ENCODE data around the gene ATF7IP2. TPM values are rescaled to one million over a fixed set of nuclear protein-coding genes. Genes with fewer than 3 reads are reported as not detected.
"Not testable (repeated sequence)": the region's sequence is repeated elsewhere in the genome, so short reads cannot be mapped to it uniquely, and the experiment has no call there.

The ATF7IP2 gene
- 16.0 TPM for total RNA-seq
- long read RNA-seq, partial matches to known transcripts: 8 of 55 reads
- long read RNA-seq, other reads (novel, unspliced or antisense): 46 of 55 reads

DNA sequence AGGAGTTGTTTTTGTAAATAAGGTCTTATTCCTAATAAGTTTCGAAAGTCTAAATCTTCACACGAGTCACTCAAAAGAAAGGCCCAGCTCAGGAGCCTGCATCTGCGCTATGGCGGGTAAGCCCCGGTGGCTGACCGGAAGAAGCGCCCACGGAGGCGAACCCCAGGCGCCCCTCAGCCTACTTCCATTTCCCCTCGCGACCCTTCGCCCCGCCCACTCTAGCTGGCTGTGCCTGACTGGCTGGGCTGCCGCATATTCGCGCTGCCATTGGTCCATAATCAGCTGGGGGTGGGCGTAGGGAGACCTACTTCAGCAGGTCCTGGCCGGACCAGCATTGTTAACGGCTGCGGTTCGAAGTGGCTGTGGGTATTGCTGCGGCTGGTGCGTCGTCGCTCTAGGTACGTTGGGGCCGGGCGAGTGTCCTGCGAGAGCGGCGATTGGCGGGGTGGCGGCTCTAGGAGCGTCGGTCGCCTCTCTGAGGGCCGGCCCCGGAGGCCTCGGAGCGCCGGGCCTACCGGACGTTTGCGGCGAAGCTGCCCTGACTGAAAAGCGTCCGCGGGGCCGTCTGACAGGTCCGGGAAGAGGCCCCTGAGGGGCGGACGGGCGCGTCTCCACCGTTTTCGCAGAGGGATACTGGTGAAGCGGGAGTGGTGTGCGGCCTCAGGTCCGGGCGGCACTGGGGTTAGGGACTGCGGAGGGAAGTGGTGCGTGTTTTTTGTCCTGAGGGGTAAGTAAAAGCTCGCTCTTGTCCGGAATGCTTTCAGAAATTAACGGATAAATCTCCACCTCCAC is at the start of gene ATF7IP2:
ATF7IP2 (plus strand) TSS at position 337 of the 792 bp plus-strand sequence. CDS start 44,560 bp downstream, outside the sequence.
- peaks cover 7% of the 10 kb centered on the region for H3K4me1 ChIP-seq
- H3K27ac ChIP-seq: peak within 1 kb of the TSS; percentile 83
- peak within 1 kb of the TSS; percentile 66 for H3K4me3 ChIP-seq
- peak; percentile 98 for ATAC-seq
- H3K36me3 ChIP-seq: no peaks in the 10 kb centered on the region
- no peak for TF ChIP-seq CTCF (IDR thresholded peaks at IDR 0.05)
- no peaks in the 10 kb centered on the region for H3K9me3 ChIP-seq
- DNase-seq: peak; percentile 91
- intact Hi-C loops (cut with DNase I): no loop called here
- H3K27me3 ChIP-seq (ENCODE audit: low read depth): no peaks in the 10 kb centered on the region

GRCh38 chr16:10338426-10338825 is 47.4 kb upstream of the ATF7IP2 start:
- Histone ChIP-seq H3K36me3 (no peaks in the 10 kb centered on the region), H3K4me3 (no peak overlapping the region), H3K9me3 (peaks cover 38% of the 10 kb centered on the region), H3K27me3 (ENCODE audit: low read depth) (no peaks in the 10 kb centered on the region), H3K27ac (no peak overlapping the region), H3K4me1 (no peaks in the 10 kb centered on the region)
- ATAC-seq (no peak), DNase-seq (no peak)
- TF ChIP-seq CTCF (IDR thresholded peaks at IDR 0.05): no peak
- intact Hi-C loops (cut with DNase I): no loop called here

GRCh38 chr16:10339777-10340732 is 45.8 kb upstream of the ATF7IP2 start:
- Histone ChIP-seq H3K27me3 (ENCODE audit: low read depth) (no peaks in the 10 kb centered on the region), H3K36me3 (no peaks in the 10 kb centered on the region), H3K27ac (no peak overlapping the region), H3K4me1 (no peaks in the 10 kb centered on the region), H3K4me3 (no peak overlapping the region), H3K9me3 (peaks cover 39% of the 10 kb centered on the region)
- intact Hi-C loops (cut with DNase I): no loop called here
- no peak for DNase-seq
- no peak for ATAC-seq
- TF ChIP-seq CTCF (IDR thresholded peaks at IDR 0.05): no peak

- DNase-seq (no peak), ATAC-seq (no peak)
- no peak overlapping the region for H3K4me3 ChIP-seq
- intact Hi-C loops (cut with DNase I): no loop called here
- H3K4me1 ChIP-seq: no peaks in the 10 kb centered on the region
- no peak for TF ChIP-seq CTCF (IDR thresholded peaks at IDR 0.05)
- no peak overlapping the region for H3K27ac ChIP-seq
- no peaks in the 10 kb centered on the region for H3K36me3 ChIP-seq
- peaks cover 44% of the 10 kb centered on the region for H3K9me3 ChIP-seq
- no peaks in the 10 kb centered on the region for H3K27me3 ChIP-seq (ENCODE audit: low read depth)
These were observed 42.6 kb upstream of the ATF7IP2 start for GRCh38 chr16:10343124-10343760.

GRCh38 chr16:10344699-10345098 is 41.2 kb upstream of the ATF7IP2 start:
- peaks cover 38% of the 10 kb centered on the region for H3K9me3 ChIP-seq
- ATAC-seq; H3K27me3 ChIP-seq (ENCODE audit: low read depth); H3K27ac ChIP-seq; H3K4me1 ChIP-seq; H3K4me3 ChIP-seq; intact Hi-C loops (cut with DNase I); H3K36me3 ChIP-seq; DNase-seq: not testable (repeated sequence)
